H1 (cell line): ENCODE measurements around the gene FAM76A. TPM values are rescaled to one million over a fixed set of nuclear protein-coding genes. Genes with fewer than 3 reads are reported as not detected.

Source experiments
- CTCF ChIA-PET: fragments of 300-600 bp; sonication (Branson Sonifier 250); formaldehyde crosslinking; loops from one replicate; lab custom pipeline; 2021; ENCODE audit not compliant: partially characterized antibody; lab: Charles Lee
- POLR2A ChIA-PET: fragments of 300-600 bp; sonication (Branson Sonifier 250); formaldehyde crosslinking; loops from one replicate; lab custom pipeline; 2021; ENCODE audit warnings: inconsistent platforms; ENCODE audit not compliant: partially characterized antibody; lab: Charles Lee
- DNase-seq, 2 experiments: peaks; one replicate each; pipeline versions ENCODE4 v3.0.0 to v3.0.0-alpha.2; 2010 to 2022; ENCODE audit warnings: low spot score in 2 of 2, low read depth in 1 of 2, mixed read lengths in 1 of 2
- FAIRE-seq: peaks from 2 replicates; lab custom pipeline; 2011; peaks lifted over from hg19 to GRCh38; lab: Jason Lieb, UNC
- H2AFZ ChIP-seq: 2 replicates; pipeline ENCODE4 v1.8.1; 2012; ENCODE audit warnings: low read length, inconsistent platforms
- H2AK5ac ChIP-seq: 2 replicates; pipeline ENCODE4 v1.6.1; 2013; ENCODE audit warnings: low read depth, low read length
- H2BK120ac ChIP-seq: replicated peaks from 2 replicates; pipeline ENCODE3; 2013; ENCODE audit warnings: low read depth, low read length, inconsistent platforms
- H2BK12ac ChIP-seq: 2 replicates; pipeline ENCODE4 v1.6.1; 2013; ENCODE audit warnings: low read depth, low read length
- H2BK15ac ChIP-seq: 2 replicates; pipeline ENCODE4 v1.6.1; 2013; ENCODE audit warnings: low read length
- H2BK20ac ChIP-seq: 2 replicates; pipeline ENCODE4 v1.6.1; 2013; ENCODE audit warnings: low read length
- H2BK5ac ChIP-seq: 2 replicates; pipeline ENCODE4 v1.6.1; 2013; ENCODE audit warnings: low read depth, low read length
- H3K14ac ChIP-seq: 2 replicates; pipeline ENCODE4 v1.6.1; 2013; ENCODE audit warnings: inconsistent platforms; ENCODE audit not compliant: insufficient read length
- H3K18ac ChIP-seq: 2 replicates; pipeline ENCODE4 v1.6.1; 2013; ENCODE audit warnings: low read length; ENCODE audit errors: extremely low read depth
- H3K23ac ChIP-seq: 2 replicates; pipeline ENCODE4 v1.6.1; 2013; ENCODE audit warnings: inconsistent platforms; ENCODE audit not compliant: insufficient read length
- H3K23me2 ChIP-seq: 2 replicates; pipeline ENCODE4 v1.6.1; 2013; ENCODE audit warnings: low read depth, low read length
- H3K27ac ChIP-seq: 2 replicates; pipeline ENCODE4 v1.6.1; 2011; ENCODE audit warnings: low read depth, low read length, inconsistent platforms
- H3K27me3 ChIP-seq, 4 experiments: replicated peaks in 1 of 4; 1 replicate in 1 of 4; 2 replicates in 3 of 4; pipeline versions ENCODE4 v1.6.1 to v1.8.1; 2011 to 2013; ENCODE audit warnings: low read length in 3 of 4, mild to moderate bottlenecking in 3 of 4, inconsistent platforms in 2 of 4, mixed read lengths in 2 of 4, moderate library complexity in 1 of 4; ENCODE audit not compliant: control insufficient read depth in 3 of 4, insufficient read depth in 3 of 4; ENCODE audit errors: extremely low read depth in 1 of 4
- H3K36me3 ChIP-seq, 4 experiments: 2 replicates each; pipeline versions ENCODE4 v1.6.1 to v1.8.1; 2011 to 2013; ENCODE audit warnings: mild to moderate bottlenecking in 4 of 4, low read length in 3 of 4, moderate library complexity in 2 of 4, control low read depth in 1 of 4, inconsistent platforms in 1 of 4; ENCODE audit not compliant: insufficient read depth in 4 of 4, control insufficient read depth in 2 of 4
- H3K4ac ChIP-seq: replicated peaks from 2 replicates; pipeline ENCODE3; 2013; ENCODE audit warnings: low read length, low read depth, mixed read lengths, inconsistent platforms; ENCODE audit not compliant: insufficient read length
- H3K4me1 ChIP-seq, 4 experiments: replicated peaks in 1 of 4; 1 replicate in 1 of 4; 2 replicates in 3 of 4; pipeline versions ENCODE4 v1.6.1 to v1.8.1; 2011 to 2013; ENCODE audit warnings: low read length in 3 of 4, inconsistent platforms in 2 of 4, mixed read lengths in 1 of 4; ENCODE audit not compliant: insufficient read depth in 4 of 4, control insufficient read depth in 3 of 4
- H3K4me2 ChIP-seq, 2 experiments: 2 replicates each; pipeline versions ENCODE4 v1.6.1 to v1.8.1; 2011 to 2013; ENCODE audit warnings: low read depth in 2 of 2, low read length in 2 of 2, control low read depth in 1 of 2, inconsistent platforms in 1 of 2, mild to moderate bottlenecking in 1 of 2; ENCODE audit not compliant: insufficient read depth in 1 of 2
- H3K4me3 ChIP-seq, 4 experiments: fragments of 200-600, 300-600 bp in 1 of 4; sonication (generic), shearing (Covaris generic), sonication (Bioruptor Twin) in 1 of 4; 2 replicates each; pipeline versions ENCODE4 v1.5.1 to v1.8.1; 2011 to 2016; ENCODE audit warnings: low read length in 4 of 4, low read depth in 3 of 4, control low read depth in 2 of 4, inconsistent platforms in 2 of 4, mild to moderate bottlenecking in 2 of 4, mixed read lengths in 1 of 4, moderate library complexity in 1 of 4; ENCODE audit not compliant: insufficient read depth in 2 of 4; ENCODE audit errors: extremely low read depth in 1 of 4
- H3K56ac ChIP-seq: replicated peaks from 2 replicates; pipeline ENCODE3; 2013; ENCODE audit warnings: low read depth, mild to moderate bottlenecking, mixed read lengths, low read length, inconsistent platforms; ENCODE audit not compliant: insufficient read length
- H3K79me1 ChIP-seq: 2 replicates; pipeline ENCODE4 v1.6.1; 2013; ENCODE audit warnings: low read depth, low read length, control low read depth
- H3K79me2 ChIP-seq, 2 experiments: 2 replicates each; pipeline versions ENCODE4 v1.6.1 to v1.8.1; 2012 to 2013; ENCODE audit warnings: low read length in 2 of 2, mild to moderate bottlenecking in 2 of 2, inconsistent platforms in 1 of 2; ENCODE audit not compliant: insufficient read depth in 2 of 2, control insufficient read depth in 1 of 2
- H3K9ac ChIP-seq, 4 experiments: replicated peaks in 1 of 4; 1 replicate in 1 of 4; 2 replicates in 3 of 4; pipeline versions ENCODE4 v1.6.1 to v1.8.1; 2011 to 2013; ENCODE audit warnings: low read depth in 3 of 4, low read length in 3 of 4, control low read depth in 2 of 4, mild to moderate bottlenecking in 2 of 4, moderate library complexity in 2 of 4, inconsistent platforms in 1 of 4; ENCODE audit errors: extremely low read depth in 1 of 4
- H3K9me3 ChIP-seq, 2 experiments: 2 replicates each; pipeline versions ENCODE4 v1.6.1 to v1.8.1; 2012 to 2013; ENCODE audit warnings: mild to moderate bottlenecking in 2 of 2, moderate library complexity in 2 of 2, control low read depth in 1 of 2, inconsistent platforms in 1 of 2, low read depth in 1 of 2, low read length in 1 of 2, mixed read lengths in 1 of 2; ENCODE audit not compliant: insufficient read depth in 2 of 2
- H4K20me1 ChIP-seq, 2 experiments: replicated peaks in 1 of 2; 2 replicates each; pipeline versions ENCODE3 to v1.8.1; 2011 to 2013; ENCODE audit warnings: inconsistent platforms in 2 of 2, low read length in 2 of 2, mild to moderate bottlenecking in 1 of 2; ENCODE audit not compliant: insufficient read depth in 2 of 2, control insufficient read depth in 1 of 2
- H4K5ac ChIP-seq: 2 replicates; pipeline ENCODE4 v1.6.1; 2013; ENCODE audit warnings: low read length, low read depth, mixed read lengths, inconsistent platforms; ENCODE audit not compliant: insufficient read length
- H4K8ac ChIP-seq: 2 replicates; pipeline ENCODE4 v1.8.0; 2013; ENCODE audit warnings: mild to moderate bottlenecking, moderate library complexity, low read length, inconsistent platforms; ENCODE audit not compliant: insufficient read depth; ENCODE audit errors: extremely low read depth
- H4K91ac ChIP-seq: replicated peaks from 2 replicates; pipeline ENCODE3; 2013; ENCODE audit warnings: low read length, mixed read lengths, inconsistent platforms; ENCODE audit not compliant: insufficient read length
- CBX5 ChIP-seq: fragments of 300-800, 300-1000 bp; sonication (generic); IDR thresholded peaks from 2 replicates; pipeline ENCODE4 v1.7.1; 2016; ENCODE audit warnings: antibody characterized with exemption, low read length, low read depth
- EGR1 ChIP-seq: IDR thresholded peaks from 2 replicates; pipeline ENCODE4 v1.6.1; 2011; ENCODE audit warnings: low read depth, low read length, borderline replicate concordance
- HDAC6 ChIP-seq: IDR thresholded peaks from one replicate; pipeline ENCODE4 v1.7.1; 2012; ENCODE audit warnings: low read depth, mild to moderate bottlenecking, inconsistent platforms, low read length, moderate library complexity
- KDM1A ChIP-seq: fragments of 200-600, 300-600 bp; sonication (generic); IDR thresholded peaks from 2 replicates; pipeline ENCODE4 v1.7.1; 2016; ENCODE audit warnings: mild to moderate bottlenecking, low read length, borderline replicate concordance
- RFX5 ChIP-seq: IDR thresholded peaks from 2 replicates; pipeline ENCODE4 v1.6.1; 2011; ENCODE audit warnings: low read depth, low read length, improper control_type of control experiment, borderline replicate concordance
- RXRA ChIP-seq: IDR thresholded peaks from 2 replicates; pipeline ENCODE4 v1.6.1; 2011; ENCODE audit warnings: low read depth, mild to moderate bottlenecking, low read length, moderate library complexity; ENCODE audit not compliant: insufficient read depth
- SIRT6 ChIP-seq: IDR thresholded peaks from one replicate; pipeline ENCODE4 v1.7.1; 2012; ENCODE audit warnings: low read length, inconsistent platforms
- TBP ChIP-seq: IDR thresholded peaks from 2 replicates; pipeline ENCODE4 v1.6.1; 2011; ENCODE audit warnings: low read depth, low read length, improper control_type of control experiment
- WGBS, 2 experiments: shearing (Covaris generic) in 1 of 2; methylation state at CpG; one replicate each; pipeline versions ENCODE4 v1.1.6 to v1.1.7; 2013 to 2015; ENCODE audit warnings: low lambda C conversion rate in 2 of 2, mixed read lengths in 2 of 2, inconsistent platforms in 1 of 2, low coverage in 1 of 2, missing lambda C conversion rate in 1 of 2; ENCODE audit not compliant: insufficient replicate concordance in 2 of 2, insufficient coverage in 1 of 2, insufficient read length in 1 of 2; ENCODE audit errors: extremely low coverage in 1 of 2, missing lambda C conversion rate in 1 of 2; 5-methylcytosine and 5-hydroxymethylcytosine counted together
- polyA plus RNA-seq, 7 experiments: library from polyadenylated mRNA; depleted of rRNA in 3 of 7; stranded (reverse) in 5 of 7; unstranded in 2 of 7; fragments of >200 nt in 5 of 7; fragments of 200-250 nt in 2 of 7; gene quantifications; 1 replicate in 5 of 7; 2 replicates in 1 of 7; 4 replicates in 1 of 7; pipeline versions ENCODE4 v1.2.1 to v1.2.3, GENCODE V29; 2011 to 2013; ENCODE audit warnings: missing spikeins in 2 of 7, mixed read lengths in 2 of 7
- total RNA-seq: library from RNA; stranded (reverse); fragmentation: NEBNext Ultra II Directional; extraction: Animal tissue kit (Norgen Biotek cat#: 25700); gene quantifications from 2 replicates; pipeline ENCODE4 v1.2.1, GENCODE V29; 2021
- TF ChIP-seq, protein P1 (sequence below), 3 experiments: IDR thresholded peaks; 1 replicate in 2 of 3; 2 replicates in 1 of 3; pipeline versions ENCODE4 v1.5.1 to v1.6.1; 2011; ENCODE audit warnings: low read length in 3 of 3, mild to moderate bottlenecking in 3 of 3, inconsistent platforms in 2 of 3, low read depth in 1 of 3, moderate library complexity in 1 of 3; ENCODE audit not compliant: insufficient read depth in 1 of 3; ENCODE audit errors: control extremely low read depth in 1 of 3
- TF ChIP-seq, protein P2 (sequence below): IDR thresholded peaks from 2 replicates; pipeline ENCODE4 v1.6.1; 2012; ENCODE audit warnings: inconsistent platforms

Gene FAM76A
- total and polyA plus RNA-seq, 2 of the 8 experiments (the other 6 are each of a cell fraction or from before 2014, with no cell fraction given) = 3.4 to 16.2 TPM

DNA sequence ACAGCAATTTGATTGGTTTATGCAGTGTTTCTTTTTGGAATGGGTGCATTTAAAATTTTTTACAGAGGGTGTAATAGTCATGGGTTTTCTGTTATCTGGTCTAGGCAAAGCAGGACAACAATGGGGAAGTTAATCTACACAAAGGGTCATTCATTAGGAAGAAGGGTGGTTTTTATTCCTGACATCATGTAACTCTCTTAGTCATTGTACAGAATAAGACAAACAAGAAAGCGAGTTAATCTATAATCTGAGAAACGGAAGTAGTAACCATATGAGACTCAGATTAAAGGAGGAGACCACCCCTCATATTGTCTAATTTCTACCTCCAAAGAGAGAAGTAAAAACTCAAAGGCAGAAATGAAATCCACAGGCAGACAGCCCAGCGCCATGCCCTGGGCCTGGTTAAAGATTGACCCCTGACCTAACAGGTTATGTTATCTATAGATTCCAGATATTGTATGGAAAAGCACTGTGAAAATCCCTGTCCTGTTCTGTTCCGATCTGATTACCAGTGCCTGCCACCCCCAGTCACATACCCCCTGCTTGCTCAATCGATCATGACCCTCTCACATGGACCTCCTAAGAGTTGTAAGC, 43.3 kb upstream of the FAM76A start:
- no peaks in the 10 kb centered on the region for H3K79me2 ChIP-seq
- H2AK5ac ChIP-seq = no peak overlapping the region
- H3K14ac ChIP-seq = no peak overlapping the region
- no peak overlapping the region for H3K9ac ChIP-seq
- H3K36me3 ChIP-seq = peaks cover 0 to 4% (median 0%) of the 10 kb centered on the region in 4 experiments; a peak in 1 of 8 replicates
- H2BK5ac ChIP-seq = no peak overlapping the region
- ChIA-PET POLR2A (interaction anchor here (1.4 kb wide), 1 partner anchor 11 kb away, joined by 4 read pairs; no protein-coding TSS in a partner anchor), CTCF (interaction anchor here (0.6 to 1.4 kb wide), 3 partner anchors 17 to 463 kb away, joined by 3 to 4 read pairs (median 3); no protein-coding TSS in a partner anchor)
- no peak overlapping the region for H3K4me3 ChIP-seq
- no peak overlapping the region for H2BK120ac ChIP-seq
- H3K23me2 ChIP-seq = no peaks in the 10 kb centered on the region
- FAIRE-seq (no peak), DNase-seq (no peak)
- H4K5ac ChIP-seq = no peak overlapping the region
- H3K79me1 ChIP-seq = no peaks in the 10 kb centered on the region
- no peak overlapping the region for H3K56ac ChIP-seq
- H3K4me2 ChIP-seq = no peak overlapping the region
- H4K8ac ChIP-seq = no peak overlapping the region
- no peak overlapping the region for H3K18ac ChIP-seq
- H3K27ac ChIP-seq = no peak overlapping the region
- H3K27me3 ChIP-seq = no peaks in the 10 kb centered on the region
- no peak overlapping the region for H4K91ac ChIP-seq
- WGBS, 2 experiments = 87% methylated on average over 5 of the region's 5 CpGs; no CpG with 5 or more reads in 1 of the 2 experiments
- no peaks in the 10 kb centered on the region for H4K20me1 ChIP-seq
- H3K4ac ChIP-seq = no peak overlapping the region
- no peak overlapping the region for H2AFZ ChIP-seq
- H3K9me3 ChIP-seq = peaks cover 19 to 21% of the 10 kb centered on the region in 2 experiments
- no peak overlapping the region for H2BK12ac ChIP-seq
- H3K4me1 ChIP-seq = peaks cover 0 to 8% (median under 1%) of the 10 kb centered on the region in 4 experiments; a peak in 4 of 7 replicates
- H2BK15ac ChIP-seq = no peak overlapping the region
- H3K23ac ChIP-seq = no peak overlapping the region
- H2BK20ac ChIP-seq = no peak overlapping the region
- TF ChIP-seq CBX5 = no peak
- no peak for TF ChIP-seq EGR1
- no peak for TF ChIP-seq TBP
- no peak for TF ChIP-seq RFX5
- no peak for TF ChIP-seq SIRT6
- TF ChIP-seq, protein P1, sequence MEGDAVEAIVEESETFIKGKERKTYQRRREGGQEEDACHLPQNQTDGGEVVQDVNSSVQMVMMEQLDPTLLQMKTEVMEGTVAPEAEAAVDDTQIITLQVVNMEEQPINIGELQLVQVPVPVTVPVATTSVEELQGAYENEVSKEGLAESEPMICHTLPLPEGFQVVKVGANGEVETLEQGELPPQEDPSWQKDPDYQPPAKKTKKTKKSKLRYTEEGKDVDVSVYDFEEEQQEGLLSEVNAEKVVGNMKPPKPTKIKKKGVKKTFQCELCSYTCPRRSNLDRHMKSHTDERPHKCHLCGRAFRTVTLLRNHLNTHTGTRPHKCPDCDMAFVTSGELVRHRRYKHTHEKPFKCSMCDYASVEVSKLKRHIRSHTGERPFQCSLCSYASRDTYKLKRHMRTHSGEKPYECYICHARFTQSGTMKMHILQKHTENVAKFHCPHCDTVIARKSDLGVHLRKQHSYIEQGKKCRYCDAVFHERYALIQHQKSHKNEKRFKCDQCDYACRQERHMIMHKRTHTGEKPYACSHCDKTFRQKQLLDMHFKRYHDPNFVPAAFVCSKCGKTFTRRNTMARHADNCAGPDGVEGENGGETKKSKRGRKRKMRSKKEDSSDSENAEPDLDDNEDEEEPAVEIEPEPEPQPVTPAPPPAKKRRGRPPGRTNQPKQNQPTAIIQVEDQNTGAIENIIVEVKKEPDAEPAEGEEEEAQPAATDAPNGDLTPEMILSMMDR (IDR thresholded peaks at IDR 0.05; ENCODE audit: control extremely low read depth in 1 of 3, insufficient read depth in 1 of 3, low read depth in 1 of 3, low read length in 3 of 3) = no peak
- TF ChIP-seq, protein P2, sequence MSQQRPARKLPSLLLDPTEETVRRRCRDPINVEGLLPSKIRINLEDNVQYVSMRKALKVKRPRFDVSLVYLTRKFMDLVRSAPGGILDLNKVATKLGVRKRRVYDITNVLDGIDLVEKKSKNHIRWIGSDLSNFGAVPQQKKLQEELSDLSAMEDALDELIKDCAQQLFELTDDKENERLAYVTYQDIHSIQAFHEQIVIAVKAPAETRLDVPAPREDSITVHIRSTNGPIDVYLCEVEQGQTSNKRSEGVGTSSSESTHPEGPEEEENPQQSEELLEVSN = no peak
- no peak for TF ChIP-seq KDM1A
- no peak for TF ChIP-seq HDAC6
- no peak for TF ChIP-seq RXRA
